SJCRH30 (cell line): ENCODE data around the gene EXOG. TPM values are rescaled to one million over a fixed set of nuclear protein-coding genes. Genes with fewer than 3 reads are reported as not detected.

Experiments
- DNase-seq, 2 experiments: peaks; one replicate each; pipeline ENCODE4 v3.0.0-alpha.2; 2015 to 2020
- H3K27ac ChIP-seq: fragments of 250-450 bp; sonication (Bioruptor Pico); 2 replicates; pipeline ENCODE4 v1.5.1; 2020; ENCODE audit warnings: mild to moderate bottlenecking, moderate library complexity
- H3K27me3 ChIP-seq: fragments of 250-450 bp; sonication (Bioruptor Pico); 2 replicates; pipeline ENCODE4 v1.5.1; 2020; ENCODE audit warnings: mild to moderate bottlenecking, moderate library complexity
- H3K36me3 ChIP-seq: fragments of 250-450 bp; sonication (Bioruptor Pico); 2 replicates; pipeline ENCODE4 v1.5.1; 2020; ENCODE audit warnings: mild to moderate bottlenecking, moderate library complexity
- H3K4me1 ChIP-seq: fragments of 250-450 bp; sonication (Bioruptor Pico); 2 replicates; pipeline ENCODE4 v1.5.1; 2020; ENCODE audit warnings: mild to moderate bottlenecking, moderate library complexity
- H3K4me3 ChIP-seq: fragments of 250-450 bp; sonication (Bioruptor Pico); 2 replicates; pipeline ENCODE4 v1.5.1; 2020; ENCODE audit warnings: mild to moderate bottlenecking, moderate library complexity
- H3K9me3 ChIP-seq: fragments of 250-450 bp; sonication (Bioruptor Pico); replicated peaks from 2 replicates; pipeline ENCODE4 v1.5.1; 2020; ENCODE audit warnings: mild to moderate bottlenecking, moderate library complexity
- total RNA-seq: library from RNA; depleted of rRNA; stranded (reverse); fragments of >200 nt; shearing (Covaris generic); gene quantifications from 2 replicates; pipeline ENCODE4 v1.2.3, GENCODE V29; 2014

Gene EXOG
- total RNA-seq, 1 experiment from 2014 or later: 7.7 TPM

DNA sequence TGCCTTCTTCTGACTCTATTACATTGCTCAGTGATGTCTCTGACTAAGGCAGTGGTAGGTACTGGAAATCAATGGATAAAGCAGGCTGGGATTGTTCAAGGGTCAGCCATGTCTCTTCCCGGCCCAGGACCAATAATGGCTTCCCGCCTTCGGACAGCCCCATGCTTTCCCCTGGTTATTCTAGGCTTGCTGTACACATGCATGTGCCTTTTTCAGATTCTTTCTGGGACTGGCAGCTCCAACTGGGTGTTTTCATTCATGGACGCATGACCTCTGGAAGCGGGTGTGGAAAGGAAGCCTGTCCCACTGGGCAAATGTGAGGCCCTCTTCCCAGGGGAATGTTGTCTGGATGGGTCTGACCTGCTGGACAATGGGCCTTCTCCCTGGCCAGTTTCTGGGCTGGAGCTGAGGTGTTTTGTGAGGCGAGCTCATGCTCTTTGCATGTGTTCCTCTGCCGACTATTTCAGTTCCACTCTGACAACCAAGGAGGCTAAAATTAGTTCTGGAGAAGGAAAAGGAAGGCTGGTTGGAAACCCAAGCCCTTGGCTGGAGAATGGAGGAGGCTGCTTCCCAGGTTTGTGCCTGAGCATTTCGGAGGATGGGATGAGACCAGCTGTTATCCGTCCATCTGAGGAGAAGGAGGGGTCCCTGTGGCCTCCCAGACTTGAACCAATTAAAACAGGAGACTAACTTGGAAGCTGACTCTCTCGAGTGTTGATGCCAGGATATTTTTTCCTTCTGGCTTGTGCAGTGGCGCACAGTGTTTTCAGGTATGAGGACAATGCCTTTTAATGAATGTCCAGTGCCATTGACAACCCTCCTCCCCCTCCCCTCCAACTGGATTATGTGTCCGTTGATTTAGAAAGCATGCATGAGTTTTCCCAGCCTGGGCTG lies 35.5 kb upstream of the EXOG start:
- H3K9me3 ChIP-seq: no peaks in the 10 kb centered on the region
- H3K27me3 ChIP-seq: no peaks in the 10 kb centered on the region
- H3K4me3 ChIP-seq: peak overlapping the region; percentile 16
- DNase-seq: peak; percentile 75 to 88
- H3K36me3 ChIP-seq: no peaks in the 10 kb centered on the region
- peak overlapping the region; percentile 85 for H3K27ac ChIP-seq
- peaks cover 25% of the 10 kb centered on the region for H3K4me1 ChIP-seq

DNA sequence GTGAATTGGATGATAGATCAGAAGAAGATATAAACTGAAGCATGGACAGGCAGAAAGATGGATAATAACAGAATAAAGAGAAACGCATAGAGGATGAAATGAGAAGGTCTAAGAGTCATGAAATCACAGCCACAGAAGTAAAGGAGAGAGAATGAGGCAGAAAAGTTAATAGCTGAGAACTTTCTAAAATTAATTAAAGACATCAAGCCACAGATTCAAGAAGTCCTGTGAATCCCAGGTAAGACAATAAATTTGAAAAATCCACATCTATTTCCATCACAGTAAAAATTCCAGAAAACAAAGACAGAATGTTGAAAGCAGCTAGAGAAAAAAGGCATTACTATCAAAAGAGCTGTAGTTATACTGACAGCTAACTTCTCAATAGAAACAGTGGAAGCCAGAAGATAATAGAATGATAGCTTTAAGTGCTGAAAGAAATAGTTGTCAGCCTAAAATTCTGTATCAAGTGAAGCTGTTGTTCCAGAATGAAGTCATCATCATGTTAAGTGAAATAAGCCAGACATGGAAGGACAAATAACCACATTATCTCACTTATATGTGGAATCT lies 30.5 kb upstream of the EXOG start:
- H3K36me3 ChIP-seq: no peaks in the 10 kb centered on the region
- no peaks in the 10 kb centered on the region for H3K27me3 ChIP-seq
- no peak overlapping the region for H3K27ac ChIP-seq
- H3K4me1 ChIP-seq: peaks cover 5% of the 10 kb centered on the region
- no peak for DNase-seq
- H3K9me3 ChIP-seq: peaks cover 7% of the 10 kb centered on the region
- H3K4me3 ChIP-seq: no peak overlapping the region

DNA sequence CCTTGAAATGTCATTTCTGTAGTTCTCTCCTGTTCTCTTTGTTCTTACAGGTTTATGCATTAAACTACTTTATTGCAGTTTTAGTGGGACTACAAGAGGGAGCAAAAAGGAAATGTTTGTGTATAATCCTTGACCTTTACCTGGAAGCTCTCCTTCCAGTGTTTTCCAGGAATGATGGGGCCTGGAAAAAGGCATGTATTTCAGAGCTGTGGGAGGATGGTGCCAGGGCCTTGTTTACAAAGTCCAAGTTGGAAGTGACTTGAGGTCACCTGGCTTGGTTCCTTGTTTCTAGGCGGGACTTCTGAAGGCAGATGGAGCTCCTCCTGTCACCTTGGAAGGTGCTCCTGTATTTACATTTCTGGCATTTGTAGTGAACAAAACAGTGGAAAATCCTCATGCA lies 27.4 kb upstream of the EXOG start:
- DNase-seq: no peak
- H3K4me3 ChIP-seq: no peak overlapping the region
- H3K4me1 ChIP-seq: no peaks in the 10 kb centered on the region
- H3K27ac ChIP-seq: no peak overlapping the region
- no peaks in the 10 kb centered on the region for H3K36me3 ChIP-seq
- no peaks in the 10 kb centered on the region for H3K27me3 ChIP-seq
- H3K9me3 ChIP-seq: peaks cover 7% of the 10 kb centered on the region

DNA sequence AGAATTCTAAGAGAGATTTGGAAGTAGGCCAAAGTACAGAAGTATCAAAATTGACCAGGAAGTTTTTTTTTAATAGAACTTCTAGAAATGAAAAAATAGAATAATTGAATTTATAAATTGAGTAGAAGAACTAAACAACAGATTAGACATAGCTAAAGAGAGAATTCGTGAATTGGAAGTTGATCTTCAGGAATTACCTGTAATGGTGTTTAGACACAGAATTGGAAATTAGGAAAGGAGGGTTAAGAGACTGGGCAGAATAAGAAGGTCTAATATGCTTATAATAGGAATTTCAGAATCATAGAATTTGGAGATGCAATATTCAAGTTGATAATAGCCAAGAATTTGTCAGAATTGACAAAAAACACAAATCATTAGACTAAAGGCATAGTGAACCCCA lies 26.3 kb upstream of the EXOG start:
- H3K4me3 ChIP-seq: no peak overlapping the region
- no peaks in the 10 kb centered on the region for H3K4me1 ChIP-seq
- H3K27me3 ChIP-seq: no peaks in the 10 kb centered on the region
- peaks cover 7% of the 10 kb centered on the region for H3K9me3 ChIP-seq
- no peak for DNase-seq
- no peaks in the 10 kb centered on the region for H3K36me3 ChIP-seq
- H3K27ac ChIP-seq: no peak overlapping the region

DNA sequence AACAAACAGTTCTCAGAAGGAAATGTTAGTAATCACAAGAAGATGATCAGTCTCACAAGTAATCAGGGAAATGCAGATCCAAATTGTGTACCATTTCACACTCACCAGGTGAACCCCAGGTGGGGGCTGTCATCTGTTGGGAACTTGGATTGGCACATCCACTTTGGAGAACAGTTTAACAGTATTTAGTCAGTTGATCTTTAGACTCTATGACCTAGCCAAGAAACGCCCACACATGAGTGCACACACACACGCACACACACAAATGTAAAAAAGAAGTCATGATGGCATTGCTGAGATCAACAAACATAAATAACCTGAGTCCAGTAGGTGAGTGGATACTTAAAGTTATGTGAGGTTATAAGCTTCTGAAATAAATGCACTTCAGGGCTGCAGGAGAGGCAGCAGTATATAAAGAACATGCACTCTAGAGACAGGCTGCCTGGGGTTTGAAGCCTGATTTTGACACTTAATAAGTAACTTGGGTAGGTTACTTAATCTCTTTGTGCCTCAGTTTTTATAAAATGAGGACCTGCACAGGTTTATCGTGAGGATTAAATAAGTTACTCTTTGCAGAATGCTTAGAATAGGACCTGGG lies 24.8 kb upstream of the EXOG start:
- no peak overlapping the region for H3K4me3 ChIP-seq
- H3K9me3 ChIP-seq: peaks cover 5% of the 10 kb centered on the region
- no peaks in the 10 kb centered on the region for H3K27me3 ChIP-seq
- no peak for DNase-seq
- H3K27ac ChIP-seq: no peak overlapping the region
- no peaks in the 10 kb centered on the region for H3K4me1 ChIP-seq
- H3K36me3 ChIP-seq: no peaks in the 10 kb centered on the region

DNA sequence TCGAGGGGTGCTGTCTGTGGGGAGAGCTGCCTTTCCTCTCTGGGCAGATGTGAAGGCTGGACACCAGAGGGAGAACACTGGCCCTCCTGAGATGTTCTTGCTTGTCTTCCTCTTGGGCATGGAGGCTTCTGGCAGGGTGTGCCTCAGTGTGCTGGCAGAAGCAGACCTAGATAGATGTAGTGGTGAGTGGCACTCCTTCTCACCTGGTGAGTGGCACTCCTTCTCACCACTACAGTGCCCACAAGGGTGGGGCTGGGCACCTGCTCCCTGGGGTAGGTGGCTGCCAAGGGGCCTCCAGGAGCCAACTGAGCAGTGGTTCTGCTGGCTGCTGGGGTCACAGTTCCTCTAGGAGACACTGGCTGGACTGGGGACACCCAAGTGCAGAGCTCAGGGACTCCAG lies 23.8 kb upstream of the EXOG start:
- no peak for DNase-seq
- H3K27ac ChIP-seq: no peak overlapping the region

DNA sequence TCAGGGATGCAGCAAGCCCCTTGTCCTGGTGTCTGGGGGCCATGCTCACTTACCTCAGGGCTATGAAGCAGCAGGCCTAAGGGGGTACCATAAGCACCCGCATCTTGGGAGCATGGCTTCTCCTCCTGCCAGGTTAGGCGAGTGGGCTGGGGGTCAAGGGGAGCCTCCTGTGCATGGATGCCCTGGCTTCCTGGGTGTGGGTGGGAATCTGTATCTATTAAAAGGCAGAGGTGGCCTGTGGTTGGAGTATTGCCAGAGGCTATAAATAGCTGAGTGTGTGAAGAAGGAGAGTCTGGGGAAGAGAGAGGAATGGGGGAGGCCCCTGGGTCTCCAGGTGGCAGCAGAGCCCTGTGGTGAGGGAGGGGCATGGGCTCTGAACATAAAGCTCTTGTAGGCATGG lies 22.9 kb upstream of the EXOG start:
- H3K27me3 ChIP-seq: no peaks in the 10 kb centered on the region
- peaks cover 5% of the 10 kb centered on the region for H3K9me3 ChIP-seq
- no peak overlapping the region for H3K27ac ChIP-seq
- H3K4me1 ChIP-seq: no peaks in the 10 kb centered on the region
- no peak for DNase-seq
- H3K4me3 ChIP-seq: no peak overlapping the region
- no peaks in the 10 kb centered on the region for H3K36me3 ChIP-seq

More for the DNA sequence above, 23.8 kb upstream of the EXOG start:
- H3K27me3 ChIP-seq: no peaks in the 10 kb centered on the region
- H3K4me3 ChIP-seq: no peak overlapping the region
- H3K4me1 ChIP-seq: no peaks in the 10 kb centered on the region
- H3K9me3 ChIP-seq: peaks cover 5% of the 10 kb centered on the region
- no peaks in the 10 kb centered on the region for H3K36me3 ChIP-seq

DNA sequence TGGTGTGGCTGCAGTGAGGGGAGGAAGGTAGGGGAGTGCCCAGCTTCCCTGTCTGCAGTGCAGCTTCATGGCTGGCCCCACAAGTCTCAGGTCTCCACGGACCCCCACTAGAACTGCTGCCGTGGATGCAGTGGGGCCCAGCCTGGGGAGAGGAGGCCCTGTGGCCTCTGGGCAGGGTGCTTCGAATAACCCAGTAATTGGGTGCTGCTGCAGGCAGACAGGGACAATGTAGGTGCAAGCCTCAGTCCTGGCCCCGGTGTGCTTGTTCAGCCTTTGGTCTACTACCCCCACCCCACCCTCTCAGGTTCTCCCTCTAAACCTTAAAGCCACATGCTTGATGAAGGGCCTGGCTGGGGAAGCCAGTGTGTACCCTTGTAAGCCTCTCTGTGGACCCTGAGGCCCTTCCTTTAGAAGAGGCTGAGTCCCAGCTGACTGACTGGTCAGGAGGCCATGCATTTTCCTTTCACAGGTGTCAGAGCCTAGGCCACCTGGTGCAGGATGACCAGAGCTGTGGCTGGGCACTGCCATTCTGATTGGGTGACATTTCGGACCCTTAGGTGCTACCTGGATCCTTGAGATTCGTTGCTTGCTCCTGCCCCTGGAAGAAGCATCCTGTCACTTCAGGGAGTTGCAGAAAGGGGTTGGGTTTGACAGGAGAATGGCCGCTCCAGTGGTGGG lies 21.1 kb upstream of the EXOG start:
- Histone ChIP-seq H3K4me3 (no peak overlapping the region), H3K9me3 (no peaks in the 10 kb centered on the region; the same call in 1 of the 2 replicates), H3K36me3 (no peaks in the 10 kb centered on the region), H3K27me3 (no peaks in the 10 kb centered on the region), H3K4me1 (no peaks in the 10 kb centered on the region), H3K27ac (no peak overlapping the region)
- DNase-seq: no peak

DNA sequence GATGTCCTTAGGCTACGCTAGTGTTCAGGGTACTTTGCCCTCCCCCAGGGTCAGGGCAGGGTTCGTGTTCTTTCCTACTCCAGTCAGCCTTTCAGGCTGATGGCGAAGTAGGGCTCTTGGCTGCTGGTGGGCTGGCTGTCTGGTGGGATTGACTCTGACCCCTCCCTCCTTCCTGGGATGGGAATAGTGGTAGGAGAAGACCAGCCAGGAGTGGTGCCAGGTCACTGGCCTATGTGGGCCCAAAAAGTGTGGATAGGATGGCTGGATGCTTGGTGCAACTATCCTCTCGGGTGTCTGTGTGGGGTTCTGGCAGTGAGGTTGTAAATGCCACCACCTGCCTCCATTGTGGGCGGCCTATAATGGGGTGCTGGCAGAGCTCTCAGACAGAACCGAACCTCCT lies 20.4 kb upstream of the EXOG start:
- no peaks in the 10 kb centered on the region for H3K9me3 ChIP-seq
- H3K27me3 ChIP-seq: no peaks in the 10 kb centered on the region
- no peak overlapping the region for H3K27ac ChIP-seq
- H3K4me1 ChIP-seq: no peaks in the 10 kb centered on the region
- H3K4me3 ChIP-seq: no peak overlapping the region
- no peak for DNase-seq
- no peaks in the 10 kb centered on the region for H3K36me3 ChIP-seq

DNA sequence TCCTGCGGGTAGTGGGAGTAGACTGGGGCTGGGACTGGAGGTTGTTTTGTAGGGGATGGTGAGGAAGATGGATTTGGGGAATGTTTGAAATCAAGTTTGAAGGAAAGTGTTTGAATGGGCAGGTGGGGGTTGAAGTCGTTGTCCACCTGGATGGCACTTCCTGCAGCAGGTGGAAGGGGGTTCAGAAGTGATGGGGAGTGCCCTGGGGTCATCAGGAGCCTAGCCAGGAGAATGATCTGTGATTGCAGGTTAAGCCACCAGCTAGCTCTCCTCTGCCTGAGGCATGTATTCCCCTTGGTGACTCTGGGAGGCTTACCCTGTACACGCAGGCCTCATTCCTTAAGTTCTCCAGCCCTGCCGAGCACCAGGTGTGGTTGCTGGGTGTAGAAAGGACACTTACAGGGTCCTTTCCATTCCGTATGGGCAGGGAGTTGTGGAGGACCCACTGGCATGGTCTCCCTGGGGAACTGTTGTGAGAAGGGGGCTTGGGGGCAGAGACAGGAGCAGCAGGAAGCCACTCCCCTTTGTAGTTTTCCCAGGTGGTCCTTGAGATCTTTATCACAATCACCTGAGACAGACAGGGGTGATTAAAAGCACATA lies 19.9 kb upstream of the EXOG start:
- no peaks in the 10 kb centered on the region for H3K27me3 ChIP-seq
- no peak overlapping the region for H3K4me3 ChIP-seq
- no peaks in the 10 kb centered on the region for H3K4me1 ChIP-seq
- no peaks in the 10 kb centered on the region for H3K36me3 ChIP-seq
- DNase-seq: no peak
- H3K9me3 ChIP-seq: no peaks in the 10 kb centered on the region
- no peak overlapping the region for H3K27ac ChIP-seq

DNA sequence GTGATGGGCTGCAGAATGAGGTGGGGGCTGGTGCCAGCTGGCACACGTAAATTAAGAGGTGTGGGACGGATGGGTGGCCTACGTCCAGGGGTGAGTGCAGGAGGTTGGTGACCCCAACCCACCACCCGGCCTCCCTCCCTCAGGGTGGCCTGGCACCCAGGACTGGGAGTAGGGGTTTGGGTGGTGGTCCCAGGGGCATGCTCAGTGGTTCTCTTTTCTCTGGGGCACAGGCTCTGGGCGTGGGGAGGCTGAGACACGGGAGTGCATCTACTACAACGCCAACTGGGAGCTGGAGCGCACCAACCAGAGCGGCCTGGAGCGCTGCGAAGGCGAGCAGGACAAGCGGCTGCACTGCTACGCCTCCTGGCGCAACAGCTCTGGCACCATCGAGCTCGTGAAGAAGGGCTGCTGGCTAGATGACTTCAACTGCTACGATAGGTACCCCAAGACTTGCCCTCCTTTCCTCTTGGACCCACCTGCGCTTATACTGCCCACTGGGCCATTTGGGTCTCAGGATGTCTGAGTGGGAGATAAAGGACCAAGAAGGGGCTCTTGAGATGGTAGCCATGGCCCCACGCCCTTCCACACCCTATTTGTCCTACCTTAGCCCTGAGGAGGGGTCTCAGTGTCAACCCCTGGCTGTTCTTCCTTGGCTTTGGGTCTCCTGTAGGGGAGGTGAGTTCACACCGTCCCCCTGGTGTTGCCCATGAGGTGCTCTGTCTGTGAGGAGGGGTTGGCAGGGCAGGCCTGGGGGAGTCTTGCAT lies 18.9 kb upstream of the EXOG start:
- Histone ChIP-seq H3K4me3 (no peak overlapping the region), H3K36me3 (no peaks in the 10 kb centered on the region; the same call in 1 of the 2 replicates), H3K9me3 (no peaks in the 10 kb centered on the region), H3K27ac (no peak overlapping the region), H3K4me1 (no peaks in the 10 kb centered on the region), H3K27me3 (no peaks in the 10 kb centered on the region)
- DNase-seq: no peak

DNA sequence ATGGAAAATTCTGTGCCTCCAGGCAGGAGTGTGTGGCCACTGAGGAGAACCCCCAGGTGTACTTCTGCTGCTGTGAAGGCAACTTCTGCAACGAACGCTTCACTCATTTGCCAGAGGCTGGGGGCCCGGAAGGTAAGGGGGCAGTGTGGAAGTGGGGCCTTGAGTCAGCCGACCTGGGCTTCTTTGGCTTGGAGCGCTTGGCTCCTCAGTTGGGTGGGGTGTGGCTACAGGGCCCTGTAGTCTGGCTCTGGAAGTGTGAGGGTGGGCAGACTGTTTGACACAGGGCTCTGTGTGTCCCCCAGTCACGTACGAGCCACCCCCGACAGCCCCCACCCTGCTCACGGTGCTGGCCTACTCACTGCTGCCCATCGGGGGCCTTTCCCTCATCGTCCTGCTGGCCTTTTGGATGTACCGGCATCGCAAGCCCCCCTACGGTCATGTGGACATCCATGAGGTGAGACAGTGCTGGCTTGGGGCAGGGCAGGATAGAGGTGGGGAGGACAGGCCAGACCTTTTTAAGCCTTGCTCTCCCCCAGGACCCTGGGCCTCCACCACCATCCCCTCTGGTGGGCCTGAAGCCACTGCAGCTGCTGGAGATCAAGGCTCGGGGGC lies 18.2 kb upstream of the EXOG start:
- Histone ChIP-seq H3K27ac (no peak overlapping the region), H3K36me3 (no peaks in the 10 kb centered on the region; the same call in 1 of the 2 replicates), H3K4me3 (no peak overlapping the region), H3K9me3 (no peaks in the 10 kb centered on the region), H3K4me1 (no peaks in the 10 kb centered on the region), H3K27me3 (no peaks in the 10 kb centered on the region)
- no peak for DNase-seq

DNA sequence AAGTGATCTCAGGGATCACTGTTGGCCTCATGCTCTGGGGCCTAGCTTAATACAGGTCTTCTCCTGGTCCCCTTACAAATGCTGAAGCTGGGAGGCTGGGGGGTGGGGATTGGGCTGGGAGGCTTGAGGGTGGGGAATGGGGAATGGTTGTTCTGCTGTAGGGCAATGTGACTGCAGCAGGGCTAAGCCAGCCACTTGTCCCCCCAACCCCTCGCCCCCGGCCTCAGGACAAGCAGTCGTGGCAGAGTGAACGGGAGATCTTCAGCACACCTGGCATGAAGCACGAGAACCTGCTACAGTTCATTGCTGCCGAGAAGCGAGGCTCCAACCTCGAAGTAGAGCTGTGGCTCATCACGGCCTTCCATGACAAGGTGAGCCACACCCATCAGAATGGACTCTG lies 17.2 kb upstream of the EXOG start:
- no peaks in the 10 kb centered on the region for H3K9me3 ChIP-seq
- H3K36me3 ChIP-seq: no peaks in the 10 kb centered on the region; the same call in 1 of the 2 replicates

More for the DNA sequence above, 17.2 kb upstream of the EXOG start:
- no peaks in the 10 kb centered on the region for H3K27me3 ChIP-seq
- no peak for DNase-seq
- H3K4me1 ChIP-seq: no peaks in the 10 kb centered on the region
- H3K27ac ChIP-seq: no peak overlapping the region
- H3K4me3 ChIP-seq: no peak overlapping the region
